ENCODE measurements around the gene CCT3.

DNA sequence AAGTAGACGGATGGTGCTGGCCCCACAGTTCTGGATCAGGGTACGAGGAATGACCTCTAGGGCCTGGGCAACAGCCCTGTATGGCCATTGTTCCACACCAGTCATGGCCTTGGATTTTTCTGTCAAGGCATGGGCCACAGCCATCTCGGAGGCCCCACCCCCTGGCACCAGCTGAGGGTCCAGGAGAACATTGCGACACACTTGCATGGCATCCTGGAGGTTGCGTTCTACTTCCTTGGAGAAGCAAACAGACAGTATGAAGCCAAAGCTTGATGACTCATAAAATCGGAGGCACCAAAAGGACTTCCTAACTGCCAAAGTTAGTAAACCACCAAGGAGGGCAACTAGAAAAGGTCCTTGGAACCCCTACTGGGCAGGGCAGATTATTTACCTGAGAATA is 27.1 kb downstream of the CCT3 start:
- TF ChIP-seq CTCF (IDR thresholded peaks at IDR 0.05), result no peak
- TF ChIP-seq EZH2 (IDR thresholded peaks at IDR 0.05; ENCODE audit: borderline replicate concordance, insufficient read depth, low read depth, low read length, poor library complexity, severe bottlenecking), result no peak

All from B cell (primary cell).